NB4 (cell line): ENCODE data around the gene COL6A2.

Experiments
- DNase-seq: peaks from one replicate; pipeline ENCODE4 v3.0.0; 2010; ENCODE audit warnings: low read depth
- H3K4me3 ChIP-seq: one replicate; pipeline ENCODE4 v1.5.1; 2011; ENCODE audit warnings: mild to moderate bottlenecking, low read depth, low read length, moderate library complexity
- CTCF ChIP-seq: IDR thresholded peaks from one replicate; pipeline ENCODE4 v1.5.1; 2012; ENCODE audit warnings: low read depth, low read length
- MAX ChIP-seq: IDR thresholded peaks from 2 replicates; pipeline ENCODE4 v1.6.1; 2011; ENCODE audit warnings: low read depth, low read length
- MYC ChIP-seq: IDR thresholded peaks from 2 replicates; pipeline ENCODE4 v1.6.1; 2011; ENCODE audit warnings: low read depth, low read length
- POLR2A ChIP-seq: IDR thresholded peaks from 2 replicates; pipeline ENCODE4 v1.6.1; 2011; ENCODE audit warnings: mild to moderate bottlenecking; ENCODE audit not compliant: insufficient read length; ENCODE audit errors: extremely low read depth

The COL6A2 gene

GRCh38 chr21:46160657-46160906, 62.7 kb downstream of the COL6A2 start:
- TF ChIP-seq POLR2A (no peak), CTCF (no peak), MAX (no peak), MYC (no peak)
- no peak overlapping the region for H3K4me3 ChIP-seq
- DNase-seq, result no peak

GRCh38 chr21:46160907-46161632, 63.2 kb downstream of the COL6A2 start:
- DNase-seq, result peak; percentile 50
- TF ChIP-seq MAX (no peak), POLR2A (no peak), CTCF (no peak), MYC (no peak)
- no peak overlapping the region for H3K4me3 ChIP-seq

- DNase-seq, result no peak
- no peak for TF ChIP-seq MAX
- TF ChIP-seq POLR2A, result no peak
- no peak for TF ChIP-seq CTCF
- no peak for TF ChIP-seq MYC
- H3K4me3 ChIP-seq, result no peak overlapping the region
These were observed 64.0 kb downstream of the COL6A2 start for GRCh38 chr21:46161633-46162592.

GRCh38 chr21:46163380-46163779, 65.5 kb downstream of the COL6A2 start:
- TF ChIP-seq CTCF, result no peak
- TF ChIP-seq MAX, result no peak
- no peak for TF ChIP-seq MYC
- TF ChIP-seq POLR2A, result no peak
- H3K4me3 ChIP-seq, result no peak overlapping the region
- DNase-seq, result no peak

- TF ChIP-seq CTCF (no peak), MYC (no peak), POLR2A (no peak), MAX (no peak)
- no peak overlapping the region for H3K4me3 ChIP-seq
- no peak for DNase-seq
These were observed 67.2 kb downstream of the COL6A2 start for GRCh38 chr21:46165098-46165497.
